Measurements from ENCODE around the gene EIF4E1B. TPM values are rescaled to one million over a fixed set of nuclear protein-coding genes. Genes with fewer than 3 reads are reported as not detected.

EIF4E1B gene
- total RNA-seq, 1 donor from 2014 or later: not detected

GRCh38 chr5:176594554-176594953 is 35.9 kb upstream of the EIF4E1B start:
- Mint-ChIP-seq H3K36me3 (ENCODE audit: unreplicated experiment) (peaks cover 11% of the 10 kb centered on the region), H3K9me3 (ENCODE audit: unreplicated experiment) (peaks cover 11% of the 10 kb centered on the region), H3K4me1 (ENCODE audit: low read depth, unreplicated experiment) (peaks cover 15% of the 10 kb centered on the region), H3K27ac (ENCODE audit: unreplicated experiment) (no peak overlapping the region), H3K4me3 (ENCODE audit: unreplicated experiment) (no peak overlapping the region), H3K27me3 (ENCODE audit: unreplicated experiment) (peaks cover 11% of the 10 kb centered on the region)
- DNase-seq: no peak
- TF ChIP-seq, protein P1, sequence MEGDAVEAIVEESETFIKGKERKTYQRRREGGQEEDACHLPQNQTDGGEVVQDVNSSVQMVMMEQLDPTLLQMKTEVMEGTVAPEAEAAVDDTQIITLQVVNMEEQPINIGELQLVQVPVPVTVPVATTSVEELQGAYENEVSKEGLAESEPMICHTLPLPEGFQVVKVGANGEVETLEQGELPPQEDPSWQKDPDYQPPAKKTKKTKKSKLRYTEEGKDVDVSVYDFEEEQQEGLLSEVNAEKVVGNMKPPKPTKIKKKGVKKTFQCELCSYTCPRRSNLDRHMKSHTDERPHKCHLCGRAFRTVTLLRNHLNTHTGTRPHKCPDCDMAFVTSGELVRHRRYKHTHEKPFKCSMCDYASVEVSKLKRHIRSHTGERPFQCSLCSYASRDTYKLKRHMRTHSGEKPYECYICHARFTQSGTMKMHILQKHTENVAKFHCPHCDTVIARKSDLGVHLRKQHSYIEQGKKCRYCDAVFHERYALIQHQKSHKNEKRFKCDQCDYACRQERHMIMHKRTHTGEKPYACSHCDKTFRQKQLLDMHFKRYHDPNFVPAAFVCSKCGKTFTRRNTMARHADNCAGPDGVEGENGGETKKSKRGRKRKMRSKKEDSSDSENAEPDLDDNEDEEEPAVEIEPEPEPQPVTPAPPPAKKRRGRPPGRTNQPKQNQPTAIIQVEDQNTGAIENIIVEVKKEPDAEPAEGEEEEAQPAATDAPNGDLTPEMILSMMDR (IDR thresholded peaks at IDR 0.05; ENCODE audit: partially characterized antibody, unreplicated experiment): no peak

DNA sequence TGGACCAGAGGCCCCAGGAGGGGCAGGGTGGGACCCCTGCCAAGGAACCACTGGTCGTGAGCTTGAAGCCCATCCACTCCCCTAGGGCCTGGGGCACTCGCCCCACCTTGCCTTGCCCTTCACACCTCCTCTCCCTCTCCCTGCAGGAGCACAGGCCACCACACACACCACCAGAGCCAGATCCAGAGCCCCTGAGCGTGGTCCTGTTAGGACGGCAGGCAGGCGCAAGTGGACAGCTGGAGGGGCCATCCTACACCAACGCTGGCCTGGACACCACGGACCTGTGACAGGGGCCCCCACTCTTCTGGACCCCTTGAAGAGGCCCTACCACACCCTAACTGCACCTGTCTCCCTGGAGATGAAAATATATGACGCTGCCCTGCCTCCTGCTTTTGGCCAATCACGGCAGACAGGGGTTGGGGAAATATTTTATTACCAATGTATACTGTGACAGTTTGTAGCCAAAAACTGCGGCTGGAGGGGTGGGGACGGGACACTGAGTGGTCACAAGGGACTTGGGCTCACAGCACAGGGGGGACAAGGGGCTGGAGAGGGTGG is 35.0 kb upstream of the EIF4E1B start:
- Mint-ChIP-seq H3K27ac (ENCODE audit: unreplicated experiment) (no peak overlapping the region), H3K36me3 (ENCODE audit: unreplicated experiment) (peaks cover 11% of the 10 kb centered on the region), H3K4me3 (ENCODE audit: unreplicated experiment) (no peak overlapping the region), H3K9me3 (ENCODE audit: unreplicated experiment) (peaks cover 20% of the 10 kb centered on the region), H3K27me3 (ENCODE audit: unreplicated experiment) (peaks cover 16% of the 10 kb centered on the region), H3K4me1 (ENCODE audit: low read depth, unreplicated experiment) (peaks cover 18% of the 10 kb centered on the region)
- TF ChIP-seq, protein P1 (IDR thresholded peaks at IDR 0.05; ENCODE audit: partially characterized antibody, unreplicated experiment): no peak
- DNase-seq: no peak

GRCh38 chr5:176596069-176596644 is 34.3 kb upstream of the EIF4E1B start:
- Mint-ChIP-seq H3K36me3 (ENCODE audit: unreplicated experiment) (peaks cover 11% of the 10 kb centered on the region), H3K9me3 (ENCODE audit: unreplicated experiment) (peaks cover 20% of the 10 kb centered on the region), H3K4me1 (ENCODE audit: low read depth, unreplicated experiment) (peaks cover 21% of the 10 kb centered on the region), H3K27ac (ENCODE audit: unreplicated experiment) (no peak overlapping the region), H3K27me3 (ENCODE audit: unreplicated experiment) (peaks cover 16% of the 10 kb centered on the region), H3K4me3 (ENCODE audit: unreplicated experiment) (no peak overlapping the region)
- TF ChIP-seq, protein P1 (IDR thresholded peaks at IDR 0.05; ENCODE audit: partially characterized antibody, unreplicated experiment): no peak
- DNase-seq: no peak

DNA sequence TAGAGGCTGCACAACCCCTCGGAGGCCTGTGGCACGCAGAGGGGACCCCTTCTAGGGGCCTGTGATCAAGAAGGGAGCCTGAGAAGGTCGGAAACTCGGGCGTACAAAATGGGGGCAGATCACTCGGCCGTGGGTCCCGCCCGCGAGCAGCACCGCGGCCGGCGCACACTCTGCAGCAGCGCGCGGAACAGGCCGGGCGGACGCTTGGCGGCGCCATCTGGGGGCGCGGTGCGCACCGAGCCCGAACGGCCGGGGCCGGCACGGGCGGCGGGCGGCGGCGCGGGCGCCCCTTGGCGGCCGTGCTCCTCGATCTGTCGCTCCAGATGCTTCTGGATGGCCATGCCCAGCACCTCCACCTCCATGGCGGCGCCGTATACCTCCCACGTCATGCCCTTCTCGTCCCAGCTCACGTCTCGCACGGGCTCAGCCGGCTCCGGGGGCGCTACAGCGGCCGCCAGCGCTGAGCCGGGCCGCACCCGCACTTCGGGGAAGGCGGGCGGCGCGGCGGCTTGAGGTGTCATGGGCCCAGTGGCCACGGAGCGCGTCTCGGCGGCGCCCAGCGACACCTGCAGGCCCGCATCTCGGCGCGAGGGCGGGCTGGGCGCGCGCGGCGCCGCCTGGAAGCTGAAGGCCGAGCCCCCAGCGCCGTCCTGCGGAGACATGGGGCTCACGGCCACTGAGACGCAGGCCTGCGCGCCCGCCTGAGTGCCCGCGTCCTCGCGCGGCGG is 33.6 kb upstream of the EIF4E1B start:
- H3K27me3 Mint-ChIP-seq (ENCODE audit: unreplicated experiment): peaks cover 20% of the 10 kb centered on the region
- peak; percentile 50 for DNase-seq
- peaks cover 28% of the 10 kb centered on the region for H3K4me1 Mint-ChIP-seq (ENCODE audit: low read depth, unreplicated experiment)
- no peak overlapping the region for H3K4me3 Mint-ChIP-seq (ENCODE audit: unreplicated experiment)
- H3K36me3 Mint-ChIP-seq (ENCODE audit: unreplicated experiment): peaks cover 11% of the 10 kb centered on the region
- H3K27ac Mint-ChIP-seq (ENCODE audit: unreplicated experiment): no peak overlapping the region
- TF ChIP-seq, protein P1 (IDR thresholded peaks at IDR 0.05; ENCODE audit: partially characterized antibody, unreplicated experiment): no peak
- peaks cover 22% of the 10 kb centered on the region for H3K9me3 Mint-ChIP-seq (ENCODE audit: unreplicated experiment)

All from glutamatergic neuron (in vitro differentiated cells).